ENCODE measurements around the gene ANKRD40. TPM values are rescaled to one million over a fixed set of nuclear protein-coding genes. Genes with fewer than 3 reads are reported as not detected.

Gene ANKRD40
- total RNA-seq, 1 experiment from 2014 or later = 72.0 TPM

- ATAC-seq (no peak), DNase-seq (ENCODE audit: low read depth, low spot score) (no peak)
- RAD21 ChIA-PET (ENCODE audit: low non-redundant PET in 1 of 2, low total read pairs in 2 of 2, uncharacterized antibody in 2 of 2, unreplicated experiment in 2 of 2) = no interaction called here
- H3K9me3 ChIP-seq (ENCODE audit: control insufficient read depth in 1 of 2, insufficient read depth in 1 of 2, low read depth in 1 of 2, low read length in 2 of 2) = no peaks in the 10 kb centered on the region
- H3K27ac ChIP-seq (ENCODE audit: low read depth, low read length) = no peak overlapping the region
- CTCF ChIA-PET = no interaction called here
- H3K9ac ChIP-seq (ENCODE audit: low read length) = no peak overlapping the region
- H3K4me3 ChIP-seq (replicated peaks in 1 of 2; ENCODE audit: low read depth in 1 of 2, low read length in 2 of 2) = no peak overlapping the region
- H3K27me3 ChIP-seq (ENCODE audit: insufficient read depth, low read length) = no peaks in the 10 kb centered on the region
- peaks cover 73% of the 10 kb centered on the region for H3K79me2 ChIP-seq (ENCODE audit: insufficient read depth, low read length)
- POLR2A ChIA-PET = no interaction called here
- no peak overlapping the region for H3K4me2 ChIP-seq (ENCODE audit: low read length)
- no peaks in the 10 kb centered on the region for H3K4me1 ChIP-seq (ENCODE audit: control insufficient read depth in 1 of 2, insufficient read depth in 2 of 2, low read length in 2 of 2)
- no peaks in the 10 kb centered on the region for H3K9me2 ChIP-seq (ENCODE audit: insufficient read depth)
- peaks cover 84 to 99% of the 10 kb centered on the region in 2 experiments for H3K36me3 ChIP-seq (ENCODE audit: control insufficient read depth in 1 of 2, insufficient read depth in 2 of 2, low read length in 2 of 2)
- peaks cover 13% of the 10 kb centered on the region for H4K20me1 ChIP-seq (ENCODE audit: insufficient read depth)
- H2AFZ ChIP-seq (ENCODE audit: low read depth, low read length, poor library complexity, severe bottlenecking) = no peak overlapping the region
- BruUV-seq (replicated peaks) = no TSS peak
- TF ChIP-seq YY1 (IDR thresholded peaks at IDR 0.05; ENCODE audit: extremely low read depth, insufficient replicate concordance, low read depth, low read length) (no peak), EZH2phosphoT487 (IDR thresholded peaks at IDR 0.05; ENCODE audit: borderline replicate concordance) (no peak), EZH2 (IDR thresholded peaks at IDR 0.05) (no peak), CEBPB (IDR thresholded peaks at IDR 0.05; ENCODE audit: low read depth) (no peak), SP1 (IDR thresholded peaks at IDR 0.05; ENCODE audit: low read depth) (no peak), ATF3 (IDR thresholded peaks at IDR 0.05) (no peak), SIN3A (IDR thresholded peaks at IDR 0.05; ENCODE audit: low read depth) (no peak), CBX3 (IDR thresholded peaks at IDR 0.05; ENCODE audit: low read depth) (no peak), CTCF (IDR thresholded peaks at IDR 0.05 in 2 of 3, conservative IDR thresholded peaks at IDR 0.05 in 1 of 3; ENCODE audit: borderline replicate concordance in 1 of 3, insufficient read depth in 1 of 3, low read depth in 2 of 3, low read length in 2 of 3) (no peak)
- TF ChIP-seq, protein P1, sequence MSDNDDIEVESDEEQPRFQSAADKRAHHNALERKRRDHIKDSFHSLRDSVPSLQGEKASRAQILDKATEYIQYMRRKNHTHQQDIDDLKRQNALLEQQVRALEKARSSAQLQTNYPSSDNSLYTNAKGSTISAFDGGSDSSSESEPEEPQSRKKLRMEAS (IDR thresholded peaks at IDR 0.05) = no peak
- intact Hi-C loops (cut with micrococcal nuclease) = no loop called here
These were observed 41.5 kb upstream of the ANKRD40 start for GRCh38 chr17:50749245-50749644.
